ENCODE data around the gene SIT1.
"Not testable (repeated sequence)": the region's sequence is repeated elsewhere in the genome, so short reads cannot be mapped to it uniquely, and the experiment has no call there.

Gene SIT1

DNA sequence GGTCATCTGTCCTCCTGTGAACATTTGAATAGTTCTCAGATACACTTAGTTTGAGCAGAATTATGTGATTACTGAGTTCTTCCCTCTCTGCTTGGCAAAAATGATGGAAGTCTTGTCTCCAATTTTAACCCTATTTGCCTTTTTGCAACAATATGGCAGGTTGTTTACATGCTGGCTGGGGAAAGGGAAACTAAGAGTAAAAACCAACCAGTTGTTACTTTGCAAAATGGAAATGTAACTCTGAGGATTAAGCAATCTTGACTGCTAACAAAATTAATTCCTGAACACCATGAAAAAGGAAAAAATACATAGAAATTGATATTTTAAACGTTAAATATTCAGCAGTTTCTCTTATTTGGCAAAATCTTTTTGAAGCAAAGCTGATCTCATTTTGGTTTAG is 11.1 kb downstream of the SIT1 start:
- peak overlapping the region; percentile 34 to 89 (median 70) for H3K4me2 ChIP-seq
- peaks cover 0 to 22% (median 13%) of the 10 kb centered on the region in 11 experiments; a peak in 16 of 22 replicates for H3K9me3 ChIP-seq (replicated peaks in 1 of 11)
- H4K20me1 ChIP-seq, result no peaks in the 10 kb centered on the region
- no peak for TF ChIP-seq Cebpa-rat (IDR thresholded peaks at IDR 0.05)
- peak overlapping the region; percentile 14 to 84 (median 50); a peak in 18 of 22 replicates for H3K27ac ChIP-seq
- no peak overlapping the region; a peak in 1 of 22 replicates for H3K9ac ChIP-seq
- no peak overlapping the region for H3K4me3 ChIP-seq
- H3K27me3 ChIP-seq, result no peaks in the 10 kb centered on the region
- peaks cover 0 to 9% (median 7%) of the 10 kb centered on the region in 11 experiments; a peak in 8 of 22 replicates for H3K36me3 ChIP-seq
- H3K4me1 ChIP-seq, result peaks cover 94 to 100% (median 99%) of the 10 kb centered on the region in 10 experiments

DNA sequence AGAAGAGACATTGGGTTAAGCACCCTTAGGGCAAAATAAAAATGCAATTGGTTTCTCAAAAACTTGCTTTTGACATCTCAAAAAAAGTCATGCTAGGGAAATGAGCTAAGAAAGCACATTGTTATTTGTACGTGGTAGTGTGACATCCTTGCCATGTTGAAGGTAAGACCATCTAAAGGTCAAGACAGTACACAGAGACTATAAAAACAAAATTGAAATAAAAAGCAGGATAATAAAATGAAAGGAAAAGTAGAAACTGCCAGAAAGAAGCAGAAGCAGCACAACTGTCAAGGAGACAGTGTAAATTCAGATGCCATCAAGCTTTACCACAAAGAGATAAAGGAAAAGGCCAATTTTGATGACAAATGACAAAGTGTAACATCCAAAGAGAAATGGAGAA is 11.5 kb downstream of the SIT1 start:
- H3K36me3 ChIP-seq, H3K4me3 ChIP-seq, H4K20me1 ChIP-seq, H3K27me3 ChIP-seq: not testable (repeated sequence)
- Histone ChIP-seq H3K4me1 (peaks cover 94 to 100% (median 99%) of the 10 kb centered on the region in 10 experiments), H3K27ac (peak overlapping the region in 10 of 11 experiments; percentile 16 to 88 (median 69); a peak in 18 of 22 replicates), H3K9me3 (replicated peaks in 1 of 11) (peaks cover 0 to 22% (median 13%) of the 10 kb centered on the region in 11 experiments; a peak in 16 of 22 replicates), H3K9ac (peak overlapping the region in 5 of 11 experiments; percentile 1 to 53 (median 43); a peak in 7 of 22 replicates), H3K4me2 (peak overlapping the region; percentile 34 to 89 (median 70))

DNA sequence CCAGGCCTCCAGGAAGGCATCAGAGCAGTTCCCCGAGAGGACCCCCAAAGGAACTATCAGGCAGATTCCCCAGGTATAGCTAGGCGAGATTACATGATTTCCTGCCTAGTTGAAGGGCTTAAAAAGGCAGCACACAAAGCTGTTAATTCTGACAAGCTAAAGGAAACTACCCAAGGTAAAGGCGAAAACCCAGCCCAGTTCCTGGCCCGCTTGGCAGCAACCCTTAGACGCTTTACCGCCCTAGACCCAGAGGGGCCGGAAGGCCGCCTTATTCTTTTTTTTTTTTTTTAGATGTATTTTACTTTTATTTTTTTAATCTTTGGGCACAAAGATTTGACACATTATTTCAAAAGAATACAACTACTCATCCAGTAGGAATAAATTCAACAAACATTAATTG is 12.0 kb downstream of the SIT1 start:
- Histone ChIP-seq H3K4me1 (peaks cover 94 to 100% (median 99%) of the 10 kb centered on the region in 10 experiments), H3K27ac (peak overlapping the region; percentile 16 to 88 (median 62); a peak in 18 of 22 replicates), H3K4me2 (peak overlapping the region; percentile 34 to 89 (median 70); a peak in 21 of 22 replicates), H3K9me3 (replicated peaks in 1 of 11) (peaks cover 0 to 22% (median 13%) of the 10 kb centered on the region in 11 experiments; a peak in 16 of 22 replicates), H3K9ac (peak overlapping the region in 8 of 11 experiments; percentile 27 to 60 (median 46); a peak in 10 of 22 replicates)
- not testable (repeated sequence) for H3K27me3 ChIP-seq, H3K36me3 ChIP-seq, H3K4me3 ChIP-seq, H4K20me1 ChIP-seq

DNA sequence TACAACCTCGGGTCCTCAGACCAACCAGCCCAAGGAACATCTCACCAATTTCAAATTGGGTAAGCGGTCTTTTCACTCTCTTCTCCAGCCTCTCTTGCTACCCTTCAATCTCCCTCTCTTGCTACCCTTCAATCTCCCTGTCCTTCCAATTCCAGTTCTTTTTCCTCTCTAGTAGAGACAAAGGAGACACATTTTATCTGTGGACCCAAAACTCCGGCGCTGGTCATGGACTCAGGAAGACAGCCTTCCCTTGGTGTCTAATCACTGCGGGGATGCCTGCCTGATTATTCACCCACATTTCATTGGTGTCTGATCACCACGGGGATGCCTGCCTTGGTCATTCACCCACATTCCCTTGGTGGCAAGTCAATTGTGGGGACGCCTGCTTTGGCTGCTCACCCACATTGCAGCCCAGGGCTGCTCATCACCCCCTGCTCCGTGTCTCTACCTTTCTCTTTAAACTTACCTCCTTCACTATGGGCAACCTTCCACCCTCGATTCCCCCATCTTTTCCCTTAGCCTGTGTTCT is 13.2 kb downstream of the SIT1 start:
- not testable (repeated sequence) for H3K4me3 ChIP-seq, H4K20me1 ChIP-seq, H3K36me3 ChIP-seq, H3K27me3 ChIP-seq
- Histone ChIP-seq H3K9me3 (replicated peaks in 1 of 11) (peaks cover 0 to 22% (median 13%) of the 10 kb centered on the region in 11 experiments; a peak in 16 of 22 replicates), H3K9ac (0 out of 22 replicates have a peak overlapping the region, but pooled peaks of 1 of the 11 experiments have one; percentile 53), H3K27ac (peak overlapping the region in 9 of 11 experiments; percentile 76 to 93 (median 84); a peak in 17 of 22 replicates), H3K4me1 (peaks cover 84 to 98% (median 92%) of the 10 kb centered on the region in 10 experiments), H3K4me2 (peak overlapping the region; percentile 66 to 96 (median 84); a peak in 21 of 22 replicates)

DNA sequence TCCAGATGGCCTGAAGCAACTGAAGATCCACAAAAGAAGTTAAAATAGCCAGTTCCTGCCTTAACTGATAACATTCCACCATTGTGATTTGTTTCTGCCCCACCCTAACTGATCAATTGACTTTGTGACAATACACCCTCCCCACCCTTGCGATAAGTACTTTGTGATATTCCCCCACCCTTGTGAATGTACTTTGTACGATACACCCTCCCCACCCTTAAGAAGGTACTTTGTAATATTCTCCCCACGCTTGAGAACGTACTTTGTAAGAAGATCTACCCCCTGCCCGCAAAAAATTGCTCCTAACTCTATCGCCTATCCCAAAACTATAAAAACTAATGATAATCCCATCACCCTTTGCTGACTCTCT is 13.9 kb downstream of the SIT1 start:
- H3K4me3 ChIP-seq, result 0 out of 20 replicates have a peak overlapping the region, but pooled peaks of 2 of the 10 experiments have one; percentile 11 to 14
- peak overlapping the region; percentile 41 to 82 (median 70) for H3K9ac ChIP-seq
- peaks cover 77 to 92% (median 86%) of the 10 kb centered on the region in 10 experiments for H3K4me1 ChIP-seq
- not testable (repeated sequence) for H3K36me3 ChIP-seq, H4K20me1 ChIP-seq, H3K27me3 ChIP-seq
- peaks cover 0 to 22% (median 13%) of the 10 kb centered on the region in 11 experiments; a peak in 16 of 22 replicates for H3K9me3 ChIP-seq (replicated peaks in 1 of 11)
- peak overlapping the region; percentile 74 to 93 (median 84) for H3K27ac ChIP-seq
- peak overlapping the region; percentile 66 to 96 (median 84) for H3K4me2 ChIP-seq

DNA sequence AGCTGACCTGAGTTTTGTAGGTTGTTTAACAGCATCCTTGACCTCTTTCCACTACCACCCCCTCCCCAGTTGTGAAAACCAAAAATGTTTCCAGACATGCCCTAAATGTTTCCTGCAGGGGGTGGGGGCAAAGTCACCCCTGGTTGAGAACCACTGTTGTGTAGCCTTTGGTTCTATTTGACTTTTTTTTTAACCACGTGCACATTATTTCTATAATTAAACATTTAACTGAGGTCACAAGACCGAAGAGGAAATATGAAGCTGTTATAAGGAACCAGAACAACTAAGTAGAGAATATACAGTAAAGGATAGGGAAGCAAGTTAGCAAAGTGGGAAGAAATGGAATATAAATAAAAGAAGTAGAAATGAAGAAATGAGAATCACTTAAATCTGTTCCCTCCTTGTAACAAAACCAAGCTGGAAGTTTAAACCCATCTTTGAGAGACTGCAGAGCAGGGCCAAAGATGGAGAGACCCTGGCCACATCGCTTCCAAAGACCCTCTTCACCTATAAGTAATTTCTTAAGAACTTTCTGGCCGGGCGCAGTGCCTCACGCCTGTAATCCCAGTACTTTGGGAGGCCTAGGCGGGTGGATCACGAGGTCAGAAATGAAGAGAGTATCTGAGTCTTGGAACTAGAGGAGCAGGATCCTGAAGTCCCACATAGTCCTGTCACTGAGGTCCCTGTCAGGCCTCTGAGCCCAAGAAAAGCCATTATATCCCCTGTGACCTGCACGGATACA is 14.4 kb downstream of the SIT1 start:
- Histone ChIP-seq H4K20me1 (no peaks in the 10 kb centered on the region), H3K4me1 (peaks cover 72 to 87% (median 80%) of the 10 kb centered on the region in 10 experiments), H3K27ac (peak overlapping the region; percentile 74 to 93 (median 84)), H3K4me2 (peak overlapping the region; percentile 66 to 96 (median 84)), H3K9me3 (replicated peaks in 1 of 11) (peaks cover 0 to 17% (median 13%) of the 10 kb centered on the region in 11 experiments; a peak in 16 of 22 replicates), H3K27me3 (no peaks in the 10 kb centered on the region), H3K4me3 (peak overlapping the region in 3 of 10 experiments; percentile 11 to 26 (median 14); a peak in 3 of 20 replicates), H3K9ac (peak overlapping the region; percentile 41 to 82 (median 70)), H3K36me3 (peaks cover 0 to 9% (median 7%) of the 10 kb centered on the region in 11 experiments; a peak in 8 of 22 replicates)
- TF ChIP-seq Cebpa-rat (IDR thresholded peaks at IDR 0.05), result no peak

DNA sequence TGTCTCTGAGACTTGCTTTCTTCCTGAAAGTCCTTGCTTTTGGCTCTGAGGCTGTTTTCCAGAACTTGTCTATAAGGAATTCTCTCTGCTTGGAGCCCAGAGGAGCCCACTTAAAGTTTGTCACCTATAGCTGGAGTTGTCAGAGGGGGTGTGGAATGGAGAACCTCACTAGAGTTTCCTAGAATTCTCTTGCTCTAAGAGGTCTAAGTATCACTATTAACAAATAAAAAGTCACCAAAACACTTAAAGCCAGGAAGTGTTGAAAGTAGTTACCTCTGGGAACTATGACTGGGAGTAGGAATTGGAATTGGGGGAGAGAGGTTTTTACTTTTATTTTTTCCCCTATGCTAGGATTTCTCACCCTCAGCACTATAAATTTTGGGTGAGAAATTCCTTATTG is 15.0 kb downstream of the SIT1 start:
- TF ChIP-seq Cebpa-rat (IDR thresholded peaks at IDR 0.05), result no peak
- peaks cover 0 to 6% (median 5%) of the 10 kb centered on the region in 11 experiments; a peak in 8 of 22 replicates for H3K36me3 ChIP-seq
- H3K9ac ChIP-seq, result peak overlapping the region in 10 of 11 experiments; percentile 11 to 82 (median 71); a peak in 19 of 22 replicates
- H3K4me3 ChIP-seq, result peak overlapping the region in 2 of 10 experiments; percentile 11 to 26; a peak in 2 of 20 replicates
- H3K27me3 ChIP-seq, result no peaks in the 10 kb centered on the region
- peaks cover 66 to 82% (median 74%) of the 10 kb centered on the region in 10 experiments for H3K4me1 ChIP-seq
- H3K27ac ChIP-seq, result peak overlapping the region; percentile 74 to 93 (median 84)
- H4K20me1 ChIP-seq, result no peaks in the 10 kb centered on the region
- peaks cover 0 to 11% (median 7%) of the 10 kb centered on the region in 11 experiments; a peak in 16 of 22 replicates for H3K9me3 ChIP-seq (replicated peaks in 1 of 11)
- H3K4me2 ChIP-seq, result peak overlapping the region; percentile 66 to 96 (median 84)

DNA sequence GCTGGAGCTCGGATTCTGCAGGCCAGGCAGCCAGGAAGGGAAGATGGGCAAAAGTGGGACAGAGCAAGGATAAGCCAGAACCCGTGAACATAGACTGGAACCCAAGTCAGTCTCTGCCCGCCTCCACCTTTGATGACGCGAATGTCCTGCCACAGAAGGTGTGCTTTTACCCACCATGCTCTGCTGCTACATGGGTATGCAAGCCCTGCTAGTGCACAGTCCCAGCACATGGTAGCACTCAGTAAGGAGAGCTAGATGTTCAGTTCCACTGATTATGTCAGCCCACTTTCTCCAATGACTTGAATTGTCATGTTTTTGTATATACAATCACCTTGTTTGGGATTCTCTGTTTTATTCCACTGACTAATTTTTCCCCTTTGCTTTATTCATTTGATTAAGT is 21.1 kb downstream of the SIT1 start:
- no peak overlapping the region for H3K27ac ChIP-seq
- no peaks in the 10 kb centered on the region for H3K27me3 ChIP-seq
- H3K4me2 ChIP-seq, result 0 out of 22 replicates have a peak overlapping the region, but pooled peaks of 1 of the 11 experiments have one; percentile 1
- H3K36me3 ChIP-seq, result no peaks in the 10 kb centered on the region
- peaks cover 13 to 77% (median 31%) of the 10 kb centered on the region in 10 experiments for H3K4me1 ChIP-seq
- no peak overlapping the region for H3K9ac ChIP-seq
- no peak overlapping the region for H3K4me3 ChIP-seq
- no peak for TF ChIP-seq Cebpa-rat (IDR thresholded peaks at IDR 0.05)
- no peaks in the 10 kb centered on the region for H4K20me1 ChIP-seq
- peaks cover 0 to 6% (median 0%) of the 10 kb centered on the region in 11 experiments; a peak in 1 of 22 replicates for H3K9me3 ChIP-seq (replicated peaks in 1 of 11)

Measured in BLaER1 treated with 17β-estradiol and CSF1 and Interleukin-3, amounts not matched to agents 10 nM and 100 nM (cell line).